OCI-LY1 (cell line): Measurements from ENCODE around the gene ARHGAP6.

ENCODE experiments used
- H2AFZ ChIP-seq: fragments of 200-600 bp; sonication (generic), shearing (Covaris generic); 2 replicates; pipeline ENCODE4 v1.6.0; 2014; ENCODE audit warnings: antibody characterized with exemption, mild to moderate bottlenecking, low read length
- H3F3A ChIP-seq: fragments of 200-600 bp; sonication (generic), shearing (Covaris generic); 2 replicates; pipeline ENCODE4 v1.6.0; 2014; ENCODE audit warnings: mild to moderate bottlenecking, antibody characterized with exemption, low read length, moderate library complexity; ENCODE audit not compliant: insufficient read depth
- H3K27ac ChIP-seq: fragments of 200-600 bp; sonication (generic); 2 replicates; pipeline ENCODE4 v1.5.1; 2014; ENCODE audit warnings: low read length, mixed run types, mild to moderate bottlenecking, low read depth; ENCODE audit not compliant: poor library complexity, severe bottlenecking
- H3K27me3 ChIP-seq: fragments of 200-600 bp; sonication (generic); 2 replicates; pipeline ENCODE4 v1.6.0; 2014; ENCODE audit warnings: antibody characterized with exemption, mild to moderate bottlenecking, low read length, moderate library complexity; ENCODE audit not compliant: insufficient read depth
- H3K36me3 ChIP-seq: fragments of 200-600 bp; sonication (generic); 2 replicates; pipeline ENCODE4 v1.6.1; 2014; ENCODE audit warnings: mild to moderate bottlenecking, antibody characterized with exemption, low read length, moderate library complexity, mixed read lengths; ENCODE audit not compliant: insufficient read depth
- H3K4me1 ChIP-seq: fragments of 200-600 bp; sonication (generic); 2 replicates; pipeline ENCODE4 v1.5.1; 2014; ENCODE audit warnings: mild to moderate bottlenecking, low read length, moderate library complexity; ENCODE audit not compliant: insufficient read depth, severe bottlenecking
- H3K4me2 ChIP-seq: fragments of 200-600 bp; sonication (generic), shearing (Covaris generic); 2 replicates; pipeline ENCODE4 v1.6.1; 2014; ENCODE audit warnings: low read length
- H3K4me3 ChIP-seq: fragments of 200-600 bp; sonication (generic); 2 replicates; pipeline ENCODE4 v1.5.1; 2014; ENCODE audit warnings: low read length, low read depth, mild to moderate bottlenecking, mixed read lengths; ENCODE audit not compliant: poor library complexity, severe bottlenecking
- H3K79me2 ChIP-seq: fragments of 200-600 bp; shearing (Covaris generic); 2 replicates; pipeline ENCODE4 v1.6.1; 2016; ENCODE audit warnings: mixed run types, low read length, mixed read lengths; ENCODE audit not compliant: insufficient read depth
- H3K9ac ChIP-seq: fragments of 200-600 bp; sonication (generic), shearing (Covaris generic); 2 replicates; pipeline ENCODE4 v1.6.1; 2014; ENCODE audit warnings: mild to moderate bottlenecking, low read length, mixed read lengths
- H3K9me2 ChIP-seq: fragments of 200-600 bp; sonication (generic), shearing (Covaris generic); 2 replicates; pipeline ENCODE4 v1.6.1; 2014; ENCODE audit warnings: low read depth, mild to moderate bottlenecking, low read length, mixed read lengths
- H3K9me3 ChIP-seq: fragments of 200-600 bp; shearing (Covaris generic); 2 replicates; pipeline ENCODE4 v1.6.1; 2014; ENCODE audit warnings: low read length, mixed read lengths
- H4K20me1 ChIP-seq: fragments of 200-600 bp; sonication (generic), shearing (Covaris generic); 2 replicates; pipeline ENCODE4 v1.6.0; 2016; ENCODE audit warnings: mild to moderate bottlenecking, low read length; ENCODE audit not compliant: insufficient read depth
- CTCF ChIP-seq: fragments of 200-600 bp; sonication (generic), shearing (Covaris generic); IDR thresholded peaks from 2 replicates; pipeline ENCODE4 v1.5.1; 2017; ENCODE audit warnings: mild to moderate bottlenecking, antibody characterized with exemption, low read length, moderate library complexity, mixed read lengths
- EZH2 ChIP-seq: fragments of 200-600 bp; sonication (generic), shearing (Covaris generic); IDR thresholded peaks from 2 replicates; pipeline ENCODE4 v1.8.0; 2017; ENCODE audit warnings: borderline replicate concordance, mixed run types, mild to moderate bottlenecking, antibody characterized with exemption, low read length, moderate library complexity, mixed read lengths

The ARHGAP6 gene

GRCh38 chrX:11655282-11656015, 10.3 kb downstream of the ARHGAP6 start:
- Histone ChIP-seq H2AFZ (no peak overlapping the region), H3K9me3 (no peaks in the 10 kb centered on the region)

DNA sequence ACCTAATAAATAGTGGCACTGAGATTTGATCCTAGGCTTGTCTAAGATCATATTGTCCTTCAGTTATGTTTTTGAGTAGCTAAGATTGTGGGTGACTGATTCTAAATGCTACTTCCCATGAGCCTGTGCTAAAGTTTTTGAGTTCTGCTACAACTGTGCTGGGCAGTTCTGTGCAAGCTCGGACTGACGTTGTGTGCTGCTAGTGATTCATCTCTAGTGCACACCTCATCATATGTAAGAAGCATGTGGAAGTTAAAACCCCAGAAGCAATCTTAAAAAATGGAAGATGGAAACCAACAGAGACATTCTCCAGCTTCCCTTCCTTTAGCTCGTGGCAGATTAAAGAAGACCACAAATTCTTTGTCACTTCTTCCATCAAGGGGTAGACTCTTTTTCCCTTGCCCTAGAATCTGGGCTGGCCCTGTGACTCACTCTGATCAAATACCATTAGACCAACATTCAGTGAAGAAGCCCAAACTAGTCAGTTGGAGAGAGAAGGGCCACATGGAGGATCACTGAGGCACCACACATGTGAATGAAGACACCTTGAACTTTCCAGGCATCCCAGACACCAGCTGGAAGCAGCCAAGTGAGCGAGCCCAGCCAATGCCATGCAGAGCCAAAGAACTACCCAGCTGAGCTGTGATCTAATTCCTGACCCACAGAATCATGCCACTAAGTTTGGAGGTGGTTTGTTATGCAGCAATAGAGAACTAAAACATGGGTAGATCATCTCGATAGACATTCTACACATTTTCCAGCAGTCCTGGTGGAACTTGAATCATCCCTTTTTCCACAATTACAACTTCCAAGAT, 16.8 kb downstream of the ARHGAP6 start:
- H3K79me2 ChIP-seq = no peaks in the 10 kb centered on the region
- H2AFZ ChIP-seq = no peak overlapping the region
- no peaks in the 10 kb centered on the region for H3K4me1 ChIP-seq
- H3K9ac ChIP-seq = no peak overlapping the region
- no peaks in the 10 kb centered on the region for H3K9me2 ChIP-seq
- H3K9me3 ChIP-seq = no peaks in the 10 kb centered on the region
- H3K4me2 ChIP-seq = no peak overlapping the region
- TF ChIP-seq EZH2 = no peak
- no peak for TF ChIP-seq CTCF
- no peaks in the 10 kb centered on the region for H3F3A ChIP-seq
- no peaks in the 10 kb centered on the region for H3K27me3 ChIP-seq
- no peaks in the 10 kb centered on the region for H3K36me3 ChIP-seq
- no peak overlapping the region for H3K27ac ChIP-seq
- no peaks in the 10 kb centered on the region for H4K20me1 ChIP-seq
- H3K4me3 ChIP-seq = no peak overlapping the region

More at GRCh38 chrX:11655282-11656015, 10.3 kb downstream of the ARHGAP6 start:
- H3K27ac ChIP-seq = no peak overlapping the region
- H3K9me2 ChIP-seq = no peaks in the 10 kb centered on the region
- no peak overlapping the region for H3K9ac ChIP-seq
- no peaks in the 10 kb centered on the region for H3K27me3 ChIP-seq
- H3K4me3 ChIP-seq = no peak overlapping the region
- no peaks in the 10 kb centered on the region for H4K20me1 ChIP-seq
- no peaks in the 10 kb centered on the region for H3K4me1 ChIP-seq
- H3K36me3 ChIP-seq = no peaks in the 10 kb centered on the region
- TF ChIP-seq CTCF = no peak
- no peak for TF ChIP-seq EZH2
- H3K79me2 ChIP-seq = no peaks in the 10 kb centered on the region
- H3K4me2 ChIP-seq = no peak overlapping the region
- no peaks in the 10 kb centered on the region for H3F3A ChIP-seq

GRCh38 chrX:11647138-11647537, 18.6 kb downstream of the ARHGAP6 start:
- Histone ChIP-seq H3K4me3 (no peak overlapping the region), H3K9me3 (no peaks in the 10 kb centered on the region), H3K27ac (no peak overlapping the region), H3K4me2 (no peak overlapping the region), H3F3A (no peaks in the 10 kb centered on the region), H3K27me3 (no peaks in the 10 kb centered on the region), H3K79me2 (no peaks in the 10 kb centered on the region), H3K4me1 (no peaks in the 10 kb centered on the region), H3K9me2 (no peaks in the 10 kb centered on the region), H2AFZ (no peak overlapping the region), H4K20me1 (no peaks in the 10 kb centered on the region), H3K9ac (no peak overlapping the region), H3K36me3 (no peaks in the 10 kb centered on the region)
- TF ChIP-seq EZH2 (no peak), CTCF (no peak)
